ENCODE results near the gene PITPNC1. TPM values are rescaled to one million over a fixed set of nuclear protein-coding genes. Genes with fewer than 3 reads are reported as not detected.
A peak's percentile ranks its signal among the peaks of the same experiment; 100 is the strongest.

Gene PITPNC1
- total RNA-seq, 4 donors from 2014 or later = 1.6 to 6.0 (median 3.2) TPM

DNA sequence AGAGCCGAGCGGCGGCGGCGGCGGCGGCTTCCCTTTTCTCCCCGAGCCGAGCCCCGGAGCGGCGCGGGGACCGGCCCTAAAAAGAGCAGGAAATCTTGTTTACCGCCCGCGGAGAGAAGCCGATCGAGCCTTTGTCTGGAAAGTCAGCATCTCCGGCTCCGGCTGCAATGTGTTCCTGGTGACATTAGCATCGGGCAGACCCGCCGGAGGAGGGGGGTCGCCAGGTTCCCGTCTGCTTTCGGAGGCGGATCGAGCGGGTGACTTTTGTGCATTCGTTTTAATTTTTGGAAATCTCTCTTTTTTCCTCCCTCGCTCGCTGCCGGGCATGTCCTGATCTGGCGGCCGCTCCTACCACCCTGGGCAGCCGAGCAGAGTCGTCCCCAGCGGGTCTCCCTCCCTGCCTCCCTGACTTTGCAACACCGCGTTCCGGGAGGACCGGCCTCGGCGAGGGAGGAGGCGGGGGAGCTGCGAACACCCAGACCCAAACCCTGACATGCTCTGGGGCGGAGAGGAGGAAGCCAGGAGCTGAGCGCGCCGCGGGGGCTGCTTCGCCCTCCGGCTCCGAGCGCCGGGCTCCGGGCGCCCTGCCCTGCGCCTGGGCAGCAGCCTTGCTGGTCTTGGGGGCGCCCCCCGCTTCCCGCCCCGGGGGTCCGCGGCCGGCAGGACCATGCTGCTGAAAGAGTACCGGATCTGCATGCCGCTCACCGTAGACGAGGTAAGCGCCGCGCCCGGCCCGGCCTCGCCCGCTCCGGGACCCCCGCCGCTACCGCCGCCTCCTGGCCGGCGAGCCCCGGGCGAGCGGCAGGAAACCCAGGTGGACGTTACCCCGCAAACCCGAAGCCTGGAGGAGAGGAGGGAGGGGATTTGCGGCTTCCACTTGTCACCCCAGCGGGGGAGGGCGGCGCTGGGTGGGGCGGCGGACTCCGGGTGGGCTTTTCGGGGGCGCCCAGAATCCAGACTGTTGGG lies 690 bp downstream of the PITPNC1 start:
- H3K4me1 ChIP-seq = peaks cover 27% of the 10 kb centered on the region
- H3K9me3 ChIP-seq = no peaks in the 10 kb centered on the region
- peak overlapping the region; percentile 92 for H3K4me3 ChIP-seq
- H3K27ac ChIP-seq = peak overlapping the region; percentile 89
- WGBS = under 1% methylated on average over 47 of the region's 100 CpGs
- TF ChIP-seq EP300 (IDR thresholded peaks at IDR 0.05) (no peak), POLR2A (IDR thresholded peaks at IDR 0.05) (no peak), POLR2AphosphoS5 (IDR thresholded peaks at IDR 0.05) (no peak)
- TF ChIP-seq, protein P1, sequence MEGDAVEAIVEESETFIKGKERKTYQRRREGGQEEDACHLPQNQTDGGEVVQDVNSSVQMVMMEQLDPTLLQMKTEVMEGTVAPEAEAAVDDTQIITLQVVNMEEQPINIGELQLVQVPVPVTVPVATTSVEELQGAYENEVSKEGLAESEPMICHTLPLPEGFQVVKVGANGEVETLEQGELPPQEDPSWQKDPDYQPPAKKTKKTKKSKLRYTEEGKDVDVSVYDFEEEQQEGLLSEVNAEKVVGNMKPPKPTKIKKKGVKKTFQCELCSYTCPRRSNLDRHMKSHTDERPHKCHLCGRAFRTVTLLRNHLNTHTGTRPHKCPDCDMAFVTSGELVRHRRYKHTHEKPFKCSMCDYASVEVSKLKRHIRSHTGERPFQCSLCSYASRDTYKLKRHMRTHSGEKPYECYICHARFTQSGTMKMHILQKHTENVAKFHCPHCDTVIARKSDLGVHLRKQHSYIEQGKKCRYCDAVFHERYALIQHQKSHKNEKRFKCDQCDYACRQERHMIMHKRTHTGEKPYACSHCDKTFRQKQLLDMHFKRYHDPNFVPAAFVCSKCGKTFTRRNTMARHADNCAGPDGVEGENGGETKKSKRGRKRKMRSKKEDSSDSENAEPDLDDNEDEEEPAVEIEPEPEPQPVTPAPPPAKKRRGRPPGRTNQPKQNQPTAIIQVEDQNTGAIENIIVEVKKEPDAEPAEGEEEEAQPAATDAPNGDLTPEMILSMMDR (IDR thresholded peaks at IDR 0.05) = no peak
- no peaks in the 10 kb centered on the region for H3K36me3 ChIP-seq
- no peaks in the 10 kb centered on the region for H3K27me3 ChIP-seq
- DNase-seq (ENCODE audit: low spot score in 2 of 2) = peak; percentile 76 to 86

DNA sequence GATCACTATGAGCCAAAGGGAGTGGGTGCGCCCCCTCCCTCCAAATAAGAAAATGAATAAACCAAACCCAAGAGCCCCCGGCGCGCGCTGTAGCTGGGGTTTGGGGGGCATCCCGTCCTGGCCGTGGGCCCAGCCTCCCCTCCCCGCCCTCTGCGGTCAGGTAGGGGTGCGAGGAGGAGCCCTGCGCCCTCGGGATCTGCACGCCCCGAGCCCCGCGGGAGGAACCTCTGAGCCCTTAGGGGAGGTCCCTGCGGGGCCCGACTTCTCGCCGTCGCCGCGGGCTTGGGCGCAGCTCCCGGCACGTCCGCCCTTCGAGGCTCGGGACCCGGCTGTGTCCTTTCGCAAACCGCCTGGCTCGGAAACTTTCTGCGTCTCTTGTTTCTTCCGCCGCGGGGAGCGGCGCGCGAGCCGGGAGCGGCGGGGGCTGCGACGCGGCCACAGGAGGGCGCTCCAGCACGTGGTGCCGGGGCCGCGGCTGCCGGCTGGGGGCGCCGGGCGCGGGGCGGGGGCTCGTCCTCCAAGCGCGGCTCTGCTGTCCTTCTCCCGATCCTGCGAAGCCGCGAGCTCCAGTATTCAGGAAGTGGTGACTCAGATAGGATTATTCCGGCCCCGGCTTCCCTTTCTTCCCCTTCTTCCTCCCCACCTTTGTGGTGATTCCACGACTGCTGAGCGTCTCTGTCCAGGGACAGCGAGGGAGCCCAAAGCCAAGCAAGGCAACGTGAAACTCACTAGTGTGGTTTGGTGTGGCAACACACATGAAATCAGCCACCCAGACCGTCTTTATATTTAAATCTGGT lies 1.6 kb downstream of the PITPNC1 start:
- Histone ChIP-seq H3K4me3 (peak overlapping the region; percentile 92), H3K27me3 (no peaks in the 10 kb centered on the region), H3K9me3 (no peaks in the 10 kb centered on the region), H3K4me1 (peaks cover 27% of the 10 kb centered on the region), H3K27ac (peak overlapping the region; percentile 89), H3K36me3 (no peaks in the 10 kb centered on the region)
- no peak for TF ChIP-seq EP300 (IDR thresholded peaks at IDR 0.05)
- peak in 1 of 2 donors; percentile 34 for TF ChIP-seq POLR2A (IDR thresholded peaks at IDR 0.05)
- TF ChIP-seq, protein P1 (IDR thresholded peaks at IDR 0.05) = peak; percentile 65 to 70
- TF ChIP-seq POLR2AphosphoS5 (IDR thresholded peaks at IDR 0.05) = peak in 1 of 3 donors; percentile 62
- WGBS = under 1% methylated on average over 43 of the region's 72 CpGs
- peak; percentile 82 to 91 for DNase-seq (ENCODE audit: low spot score in 2 of 2)

- no peak for DNase-seq (ENCODE audit: low spot score in 2 of 2)
- Histone ChIP-seq H3K4me1 (peaks cover 27% of the 10 kb centered on the region), H3K27ac (peak overlapping the region; percentile 89), H3K4me3 (peak overlapping the region; percentile 92), H3K9me3 (no peaks in the 10 kb centered on the region), H3K27me3 (no peaks in the 10 kb centered on the region), H3K36me3 (no peaks in the 10 kb centered on the region)
- TF ChIP-seq, protein P1 (IDR thresholded peaks at IDR 0.05) = no peak
- TF ChIP-seq POLR2A (IDR thresholded peaks at IDR 0.05) (no peak), POLR2AphosphoS5 (IDR thresholded peaks at IDR 0.05) (no peak), EP300 (IDR thresholded peaks at IDR 0.05) (no peak)
- WGBS = 70% methylated on average over 8 of the region's 8 CpGs
These were observed 2.2 kb downstream of the PITPNC1 start for GRCh38 chr17:67379251-67379630.

DNA sequence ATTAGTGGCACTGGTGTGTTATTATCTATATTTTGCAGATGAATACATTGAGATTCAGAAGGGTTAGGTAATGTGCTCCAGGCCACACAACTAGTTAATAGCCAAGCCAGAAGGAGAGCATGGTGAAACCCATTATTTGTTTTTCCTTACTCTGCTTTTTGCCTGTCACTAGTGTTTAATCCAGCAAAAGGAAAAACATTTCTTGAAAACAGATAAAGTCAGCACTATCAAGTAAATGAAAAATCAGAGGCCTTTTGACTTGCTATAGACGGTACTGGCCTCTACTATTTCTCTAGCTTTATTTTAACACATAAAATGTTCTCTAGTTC lies 4.8 kb downstream of the PITPNC1 start:
- H3K9me3 ChIP-seq = no peaks in the 10 kb centered on the region
- no peak overlapping the region for H3K4me3 ChIP-seq
- H3K27ac ChIP-seq = no peak overlapping the region
- H3K4me1 ChIP-seq = peaks cover 14% of the 10 kb centered on the region
- no peaks in the 10 kb centered on the region for H3K27me3 ChIP-seq
- no peaks in the 10 kb centered on the region for H3K36me3 ChIP-seq
- 85% methylated on average over 1 of the region's 1 CpG for WGBS
- TF ChIP-seq, protein P1 (IDR thresholded peaks at IDR 0.05) = no peak
- no peak for TF ChIP-seq EP300 (IDR thresholded peaks at IDR 0.05)
- no peak for TF ChIP-seq POLR2AphosphoS5 (IDR thresholded peaks at IDR 0.05)
- TF ChIP-seq POLR2A (IDR thresholded peaks at IDR 0.05) = no peak
- no peak for DNase-seq (ENCODE audit: low spot score in 2 of 2)

Data from suprapubic skin (tissue), 4 donors.